H7 (cell line): ENCODE measurements around the gene TCF7L2. TPM values are rescaled to one million over a fixed set of nuclear protein-coding genes. Genes with fewer than 3 reads are reported as not detected.
A peak's percentile ranks its signal among the peaks of the same experiment; 100 is the strongest.

Source experiments
- DNase-seq: peaks from one replicate; pipeline ENCODE4 v3.0.0; 2012
- H3K27me3 ChIP-seq: 2 replicates; pipeline ENCODE4 v1.6.0; 2011; ENCODE audit warnings: mild to moderate bottlenecking, low read length; ENCODE audit not compliant: control insufficient read depth, insufficient read depth
- H3K36me3 ChIP-seq: replicated peaks from 2 replicates; pipeline ENCODE4 v1.5.1; 2011; ENCODE audit warnings: low read length; ENCODE audit not compliant: control insufficient read depth, insufficient read depth
- H3K4me3 ChIP-seq: 2 replicates; pipeline ENCODE4 v1.5.1; 2011; ENCODE audit warnings: low read depth, mild to moderate bottlenecking, control low read depth, low read length, moderate library complexity; ENCODE audit not compliant: insufficient read depth
- total RNA-seq: library from RNA; depleted of rRNA; stranded (reverse); fragments of >200 nt; shearing (Covaris generic); gene quantifications from 2 replicates; pipeline ENCODE4 v1.2.3, GENCODE V29; 2014

TCF7L2 gene
- total RNA-seq, 1 experiment from 2014 or later: 10.1 TPM

DNA sequence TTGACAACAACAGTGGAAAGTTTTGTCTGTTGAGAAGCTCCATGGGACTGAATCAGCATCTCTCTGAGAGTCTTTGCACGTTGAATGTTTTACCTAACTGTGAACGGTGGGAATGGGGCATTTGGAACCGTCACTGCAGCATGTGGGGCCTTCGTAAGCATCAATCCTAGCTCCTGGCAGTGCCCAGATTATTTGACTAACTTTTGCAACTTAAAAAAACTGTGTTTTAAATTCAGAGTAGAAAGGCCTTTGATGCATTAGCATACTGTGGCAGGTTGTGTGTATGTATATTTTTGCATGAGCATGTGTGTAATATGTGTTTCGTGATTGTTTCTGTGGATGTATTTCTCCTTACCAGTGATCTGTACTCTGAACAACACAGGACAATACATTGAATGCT is 194.5 kb downstream of the TCF7L2 start:
- no peak for DNase-seq
- H3K4me3 ChIP-seq: no peak overlapping the region
- H3K27me3 ChIP-seq: no peaks in the 10 kb centered on the region
- H3K36me3 ChIP-seq: peaks cover 36% of the 10 kb centered on the region

DNA sequence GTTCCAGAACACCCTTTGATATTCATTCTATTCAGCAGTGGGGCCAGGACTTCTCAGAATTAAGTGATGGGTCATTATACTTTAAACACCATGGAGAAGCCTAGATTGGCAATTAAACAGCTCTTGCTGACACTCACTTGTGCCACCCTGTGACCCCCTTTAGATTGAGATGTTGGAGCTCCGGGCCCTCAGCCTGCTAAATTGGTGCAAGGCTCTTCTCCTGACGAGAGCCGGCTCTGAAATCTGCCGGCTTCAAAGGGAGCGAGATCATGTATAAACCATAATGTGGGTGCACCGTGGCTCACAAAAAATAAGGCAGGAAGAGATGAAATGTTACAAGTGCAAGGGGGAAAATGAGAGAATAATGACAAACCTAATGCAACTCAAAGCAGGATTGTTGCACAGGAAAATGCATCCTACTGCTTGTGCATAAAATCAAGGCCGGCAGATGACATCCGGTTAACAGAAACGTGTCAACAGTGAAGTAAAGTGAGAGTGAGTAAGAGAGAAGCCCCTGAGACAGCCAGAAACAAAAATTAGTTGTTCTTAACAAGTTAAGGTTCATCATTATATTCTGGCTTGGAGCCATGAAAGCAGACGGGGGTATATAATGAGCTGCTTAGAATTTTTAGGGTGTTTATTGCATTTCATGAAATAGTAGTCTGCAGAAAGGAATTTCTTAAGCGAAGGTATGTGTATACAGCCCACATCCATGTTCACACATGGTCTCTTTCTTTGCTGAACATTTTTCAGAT is 198.2 kb downstream of the TCF7L2 start:
- Histone ChIP-seq H3K27me3 (no peaks in the 10 kb centered on the region), H3K36me3 (peaks cover 50% of the 10 kb centered on the region), H3K4me3 (no peak overlapping the region)
- DNase-seq: no peak

DNA sequence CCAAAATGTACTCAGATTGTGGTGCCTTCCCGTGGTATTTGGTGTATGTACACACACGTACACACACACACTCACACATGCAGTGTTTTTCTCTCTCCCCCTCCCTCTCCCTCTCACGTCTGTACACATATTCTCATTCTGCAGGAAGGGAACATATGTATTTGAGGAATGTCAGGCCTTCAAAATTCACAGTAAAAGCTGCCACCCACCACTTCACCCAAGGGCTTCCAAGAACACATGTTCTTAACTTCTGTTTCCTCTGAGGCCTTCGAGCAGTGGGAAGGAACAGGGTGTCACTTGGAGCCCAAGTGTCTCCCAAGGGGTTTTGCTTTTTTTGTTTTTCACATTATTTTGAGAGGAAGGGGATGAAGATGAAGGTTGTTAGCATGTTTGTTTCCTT is 198.9 kb downstream of the TCF7L2 start:
- DNase-seq: no peak
- Histone ChIP-seq H3K36me3 (peaks cover 49% of the 10 kb centered on the region), H3K4me3 (no peak overlapping the region)

DNA sequence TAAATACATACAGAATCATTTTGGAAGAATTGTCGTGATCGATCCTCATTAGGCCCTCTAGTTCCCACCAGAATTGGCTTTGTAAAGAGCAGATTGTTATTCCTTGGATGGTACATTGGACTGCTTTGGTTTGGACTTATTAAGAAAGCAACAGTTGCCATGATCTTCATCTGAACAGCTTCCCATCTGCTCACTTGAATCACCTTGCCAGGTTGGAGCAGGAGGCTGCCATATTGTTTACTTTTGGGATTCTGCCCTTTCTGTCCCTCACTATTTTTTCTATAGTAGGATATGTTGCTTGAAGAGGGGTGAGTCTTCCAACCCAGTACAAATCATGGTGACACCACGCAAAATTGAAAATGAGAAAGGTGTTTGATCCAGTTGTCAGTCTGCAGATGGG is 199.6 kb downstream of the TCF7L2 start:
- DNase-seq: no peak
- H3K27me3 ChIP-seq: no peaks in the 10 kb centered on the region
- H3K36me3 ChIP-seq: peaks cover 52% of the 10 kb centered on the region
- no peak overlapping the region for H3K4me3 ChIP-seq

More for the DNA sequence above, 198.9 kb downstream of the TCF7L2 start:
- no peaks in the 10 kb centered on the region for H3K27me3 ChIP-seq

DNA sequence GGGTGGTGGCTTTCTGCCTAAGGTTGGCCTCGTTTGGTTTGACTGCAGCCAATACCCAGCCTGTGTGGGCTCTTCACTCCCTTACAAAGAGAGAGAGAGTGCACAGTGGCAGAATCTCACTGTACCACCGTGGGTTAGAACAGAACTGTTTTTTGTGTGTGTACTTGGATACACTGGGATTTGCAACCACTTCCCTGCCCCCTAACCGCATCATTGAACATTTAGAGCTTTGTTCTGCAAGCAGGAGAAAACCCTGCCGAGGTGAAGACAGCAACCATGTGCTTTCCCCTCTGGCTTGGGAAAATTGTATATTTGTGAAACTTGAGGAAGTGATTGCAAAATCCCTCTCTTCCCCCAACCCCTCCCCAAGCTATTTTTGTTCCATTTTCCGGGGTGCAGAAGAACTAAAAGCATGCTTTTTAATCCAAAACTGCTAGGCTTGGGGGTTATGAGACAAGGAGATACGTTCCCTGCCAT is 201.2 kb downstream of the TCF7L2 start:
- Histone ChIP-seq H3K36me3 (peaks cover 51% of the 10 kb centered on the region), H3K27me3 (no peaks in the 10 kb centered on the region), H3K4me3 (no peak overlapping the region)
- DNase-seq: no peak

DNA sequence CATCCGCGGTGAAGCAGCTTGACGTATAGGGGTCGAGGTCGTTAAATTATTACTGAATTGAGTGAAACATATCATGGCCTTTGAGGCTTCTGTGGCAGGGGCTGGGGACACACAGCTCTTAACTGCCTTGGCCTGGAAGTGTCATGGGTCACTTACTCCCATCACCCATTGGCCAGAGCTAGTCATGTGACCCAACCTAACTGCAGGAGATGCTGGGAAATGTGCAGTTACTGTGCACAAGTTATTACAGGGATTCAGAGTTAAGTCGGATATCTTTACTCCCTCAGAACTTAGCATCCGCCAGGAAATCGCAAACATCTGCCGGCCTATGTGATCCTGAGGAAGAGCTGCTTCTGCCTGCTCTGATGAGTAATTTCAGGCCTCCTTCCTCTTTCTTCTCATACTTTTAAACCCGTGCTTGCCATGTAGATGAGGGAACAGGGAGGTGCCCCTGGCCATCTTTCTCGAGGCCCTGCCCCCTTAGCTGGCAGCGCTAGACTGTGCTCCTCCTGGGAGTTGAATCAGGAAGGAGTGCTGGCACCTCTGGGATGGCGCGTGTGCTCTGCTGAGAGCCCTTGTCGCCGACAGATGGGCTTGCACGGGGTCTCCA is 203.6 kb downstream of the TCF7L2 start:
- Histone ChIP-seq H3K27me3 (no peaks in the 10 kb centered on the region), H3K36me3 (peaks cover 56% of the 10 kb centered on the region), H3K4me3 (no peak overlapping the region)
- DNase-seq: no peak

DNA sequence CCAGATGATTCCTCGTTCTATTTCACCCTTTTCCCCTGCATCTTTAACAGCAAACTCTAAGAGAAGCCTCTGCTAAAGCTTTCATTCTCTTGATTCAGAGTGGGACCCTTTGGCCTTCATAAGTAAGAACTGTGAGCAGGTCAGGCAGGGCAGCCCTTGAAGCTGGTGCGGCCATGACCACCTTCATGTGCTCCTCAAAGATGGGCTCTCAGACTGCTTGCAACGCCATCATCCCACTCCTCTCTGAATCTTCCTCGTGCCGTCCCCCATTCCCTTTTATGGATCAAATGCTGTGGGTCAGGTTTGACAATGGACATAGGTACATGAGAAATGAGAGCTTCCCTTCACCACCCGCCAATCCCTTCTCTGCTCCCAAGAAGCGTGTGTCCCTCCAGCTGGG is 207.4 kb downstream of the TCF7L2 start:
- no peak for DNase-seq
- peaks cover 41% of the 10 kb centered on the region for H3K36me3 ChIP-seq
- no peak overlapping the region for H3K4me3 ChIP-seq
- no peaks in the 10 kb centered on the region for H3K27me3 ChIP-seq

DNA sequence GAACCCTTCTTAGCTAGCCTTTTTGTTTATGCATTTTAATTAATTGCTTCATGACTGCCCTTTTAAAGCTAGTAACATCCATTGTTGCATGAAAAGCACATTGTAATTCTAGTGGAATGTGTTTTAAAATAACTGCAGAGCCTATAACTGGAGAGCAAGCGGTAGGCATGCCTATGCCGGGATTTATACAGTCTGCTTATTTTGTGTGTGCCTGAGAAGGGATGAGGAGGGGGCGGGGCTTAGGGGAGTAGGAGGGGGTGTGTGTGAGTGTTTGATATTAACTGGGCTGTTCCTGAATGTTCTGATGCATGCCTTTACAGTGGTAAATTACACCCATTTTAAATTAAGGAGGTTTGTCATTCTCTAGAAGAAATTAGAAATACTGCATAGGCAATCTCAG is 208.1 kb downstream of the TCF7L2 start:
- peak; percentile 70 for DNase-seq
- no peak overlapping the region for H3K4me3 ChIP-seq
- no peaks in the 10 kb centered on the region for H3K27me3 ChIP-seq
- H3K36me3 ChIP-seq: peaks cover 33% of the 10 kb centered on the region

DNA sequence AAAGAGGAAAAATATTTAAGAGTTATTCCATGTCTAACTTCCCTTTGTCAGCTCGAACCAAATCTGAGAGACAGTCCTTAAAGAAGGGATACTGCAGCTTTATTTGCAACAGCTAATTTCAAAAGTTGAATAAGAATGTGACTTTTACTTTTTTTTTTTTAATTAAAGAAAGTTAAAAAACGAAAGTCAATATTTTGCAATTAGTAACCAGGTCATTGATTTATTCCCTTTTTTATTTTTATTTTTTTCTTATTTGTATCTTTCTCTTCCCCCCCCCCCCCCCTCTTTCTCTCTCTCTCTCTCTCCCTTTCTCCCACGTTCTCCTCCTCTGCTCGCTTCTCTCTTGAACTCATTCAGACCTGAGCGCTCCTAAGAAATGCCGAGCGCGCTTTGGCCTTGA is 209.5 kb downstream of the TCF7L2 start:
- DNase-seq: no peak
- no peak overlapping the region for H3K4me3 ChIP-seq
- H3K36me3 ChIP-seq: peaks cover 25% of the 10 kb centered on the region
- H3K27me3 ChIP-seq: no peaks in the 10 kb centered on the region

DNA sequence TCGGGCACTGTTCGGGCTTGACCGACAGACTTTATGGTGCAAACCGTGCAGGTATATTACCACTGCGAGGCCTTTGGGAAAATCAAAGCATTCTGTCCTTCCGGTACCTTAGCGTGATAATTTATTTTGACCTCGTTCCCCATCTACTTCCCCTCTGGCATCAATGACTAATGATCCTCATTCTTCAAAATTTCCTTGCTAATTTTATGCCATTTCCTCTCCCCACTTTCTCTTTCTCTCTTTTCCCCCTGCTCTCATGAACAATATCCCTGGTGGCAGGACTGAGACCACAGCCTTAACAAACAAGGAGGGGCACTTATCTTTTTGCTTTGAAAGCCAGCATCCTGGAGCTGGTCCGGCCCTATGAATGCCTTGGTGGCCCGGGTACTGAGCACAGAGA is 210.6 kb downstream of the TCF7L2 start:
- peaks cover 24% of the 10 kb centered on the region for H3K36me3 ChIP-seq
- DNase-seq: no peak
- H3K27me3 ChIP-seq: no peaks in the 10 kb centered on the region
- no peak overlapping the region for H3K4me3 ChIP-seq

DNA sequence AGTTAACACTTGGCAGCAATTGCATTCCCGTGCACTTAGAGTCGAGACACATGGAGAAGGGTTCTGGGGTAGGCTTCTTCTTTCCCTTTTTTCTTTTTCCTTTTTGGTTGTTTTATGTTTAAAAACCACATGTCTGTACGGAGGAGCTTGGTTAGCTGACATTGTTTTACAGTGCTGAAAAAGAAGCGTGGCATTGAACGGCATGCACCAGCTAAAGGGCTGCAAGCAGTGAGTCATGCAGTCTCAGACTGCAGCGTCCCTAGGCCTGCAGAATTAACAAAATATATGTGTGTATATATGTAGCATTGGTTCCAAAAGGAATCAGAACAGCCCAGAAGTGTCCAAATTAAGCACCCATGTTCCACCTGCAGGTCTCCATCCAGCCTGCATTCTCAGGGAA is 211.0 kb downstream of the TCF7L2 start:
- no peak for DNase-seq
- Histone ChIP-seq H3K4me3 (no peak overlapping the region), H3K36me3 (peaks cover 21% of the 10 kb centered on the region), H3K27me3 (no peaks in the 10 kb centered on the region)

DNA sequence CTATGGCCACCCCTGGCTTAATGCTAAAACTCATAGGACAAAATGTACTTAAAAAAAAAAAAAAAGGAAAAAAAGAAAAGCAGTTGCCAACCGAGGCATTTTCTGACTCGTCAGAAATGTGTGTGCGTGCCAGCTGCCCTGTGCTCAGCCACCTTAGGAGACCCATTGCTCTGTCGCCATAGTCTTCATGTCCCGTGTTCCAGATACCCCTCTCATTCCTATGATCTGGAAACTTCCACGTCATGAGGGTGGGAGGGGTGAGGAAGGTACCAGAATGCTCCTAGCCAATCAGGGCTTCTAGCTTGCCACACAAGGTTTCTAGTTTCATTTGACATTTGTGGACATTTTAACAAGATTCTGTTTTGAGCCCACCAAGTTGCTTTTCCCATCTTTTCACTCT is 212.9 kb downstream of the TCF7L2 start:
- Histone ChIP-seq H3K36me3 (peaks cover 10% of the 10 kb centered on the region), H3K27me3 (no peaks in the 10 kb centered on the region), H3K4me3 (no peak overlapping the region)
- no peak for DNase-seq

DNA sequence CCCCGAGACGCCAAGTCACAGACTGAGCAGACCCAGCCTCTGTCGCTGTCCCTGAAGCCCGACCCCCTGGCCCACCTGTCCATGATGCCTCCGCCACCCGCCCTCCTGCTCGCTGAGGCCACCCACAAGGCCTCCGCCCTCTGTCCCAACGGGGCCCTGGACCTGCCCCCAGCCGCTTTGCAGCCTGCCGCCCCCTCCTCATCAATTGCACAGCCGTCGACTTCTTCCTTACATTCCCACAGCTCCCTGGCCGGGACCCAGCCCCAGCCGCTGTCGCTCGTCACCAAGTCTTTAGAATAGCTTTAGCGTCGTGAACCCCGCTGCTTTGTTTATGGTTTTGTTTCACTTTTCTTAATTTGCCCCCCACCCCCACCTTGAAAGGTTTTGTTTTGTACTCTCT is 215.6 kb downstream of the TCF7L2 start:
- Histone ChIP-seq H3K4me3 (no peak overlapping the region), H3K36me3 (peaks cover 6% of the 10 kb centered on the region)
- DNase-seq: peak; percentile 69

DNA sequence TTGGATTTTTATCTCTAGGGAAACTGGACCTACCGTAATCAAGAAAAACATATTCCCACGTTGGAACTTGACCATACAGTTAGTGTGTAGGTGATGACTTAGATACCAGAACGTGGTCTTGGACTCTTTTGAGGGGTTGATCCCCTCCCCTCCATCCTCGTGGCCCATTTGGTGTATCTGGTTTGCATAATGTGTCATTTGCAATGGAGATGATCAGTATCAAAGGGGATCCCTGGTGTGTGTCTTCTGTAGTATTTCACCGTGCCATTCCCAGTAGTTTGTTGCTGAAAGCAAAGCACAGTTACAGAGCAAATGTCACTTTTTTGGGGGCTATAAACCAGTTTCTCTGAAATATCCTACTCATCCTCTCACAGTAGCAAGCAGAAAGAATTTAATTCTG is 217.7 kb downstream of the TCF7L2 start:
- Histone ChIP-seq H3K36me3 (0 out of 2 replicates have a peak, but pooled peaks cover 2% of the 10 kb centered on the region), H3K4me3 (no peak overlapping the region), H3K27me3 (no peaks in the 10 kb centered on the region)
- no peak for DNase-seq

More for the DNA sequence above, 215.6 kb downstream of the TCF7L2 start:
- H3K27me3 ChIP-seq: no peaks in the 10 kb centered on the region

DNA sequence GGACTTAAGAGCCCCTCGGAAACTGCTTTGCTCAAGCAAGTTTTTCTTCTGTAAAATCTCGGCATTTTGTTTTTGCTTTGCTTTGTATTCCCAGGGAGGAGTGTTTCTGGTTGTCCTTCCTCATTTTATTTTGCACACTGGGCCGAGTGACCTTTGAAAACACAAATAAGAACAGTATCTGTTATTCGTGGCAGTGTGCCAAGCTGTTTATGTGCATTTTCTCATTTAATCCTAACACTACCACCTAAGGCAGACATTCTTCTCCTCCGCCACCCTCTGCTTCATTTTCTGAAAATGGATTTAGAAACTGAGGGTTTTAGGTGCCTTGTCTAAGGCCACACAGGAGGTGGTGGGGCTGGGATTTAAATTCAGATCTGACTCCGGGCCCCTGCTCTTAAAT is 218.5 kb downstream of the TCF7L2 start:
- no peak for DNase-seq
- Histone ChIP-seq H3K36me3 (0 out of 2 replicates have a peak, but pooled peaks cover 2% of the 10 kb centered on the region), H3K4me3 (no peak overlapping the region), H3K27me3 (no peaks in the 10 kb centered on the region)
